ENCODE measurements around the gene BTRC. TPM values are rescaled to one million over a fixed set of nuclear protein-coding genes. Genes with fewer than 3 reads are reported as not detected.

BTRC gene
- total RNA-seq, 1 donor from 2014 or later = 35.5 TPM

DNA sequence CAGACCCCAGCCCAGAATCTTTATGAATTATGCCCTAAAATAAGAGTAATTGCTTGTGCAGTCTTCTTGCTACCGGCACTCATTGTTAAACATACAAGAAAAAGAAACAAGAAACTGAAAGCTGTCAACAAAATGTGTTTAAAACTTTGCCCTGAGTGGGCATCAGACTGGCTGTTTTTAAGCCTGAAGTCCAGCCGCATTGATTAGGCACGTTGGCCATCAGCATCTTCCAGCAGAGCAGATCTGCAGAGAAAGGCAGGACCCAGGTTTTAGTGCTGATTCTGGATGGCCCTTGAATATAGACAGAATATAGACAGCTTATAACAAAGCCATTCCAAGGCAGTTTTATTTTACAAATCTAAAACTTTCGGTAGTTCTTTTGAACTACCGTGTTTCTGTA is 131.2 kb downstream of the BTRC start:
- DNase-seq (ENCODE audit: low read depth, low spot score) = no peak
- TF ChIP-seq, protein P1, sequence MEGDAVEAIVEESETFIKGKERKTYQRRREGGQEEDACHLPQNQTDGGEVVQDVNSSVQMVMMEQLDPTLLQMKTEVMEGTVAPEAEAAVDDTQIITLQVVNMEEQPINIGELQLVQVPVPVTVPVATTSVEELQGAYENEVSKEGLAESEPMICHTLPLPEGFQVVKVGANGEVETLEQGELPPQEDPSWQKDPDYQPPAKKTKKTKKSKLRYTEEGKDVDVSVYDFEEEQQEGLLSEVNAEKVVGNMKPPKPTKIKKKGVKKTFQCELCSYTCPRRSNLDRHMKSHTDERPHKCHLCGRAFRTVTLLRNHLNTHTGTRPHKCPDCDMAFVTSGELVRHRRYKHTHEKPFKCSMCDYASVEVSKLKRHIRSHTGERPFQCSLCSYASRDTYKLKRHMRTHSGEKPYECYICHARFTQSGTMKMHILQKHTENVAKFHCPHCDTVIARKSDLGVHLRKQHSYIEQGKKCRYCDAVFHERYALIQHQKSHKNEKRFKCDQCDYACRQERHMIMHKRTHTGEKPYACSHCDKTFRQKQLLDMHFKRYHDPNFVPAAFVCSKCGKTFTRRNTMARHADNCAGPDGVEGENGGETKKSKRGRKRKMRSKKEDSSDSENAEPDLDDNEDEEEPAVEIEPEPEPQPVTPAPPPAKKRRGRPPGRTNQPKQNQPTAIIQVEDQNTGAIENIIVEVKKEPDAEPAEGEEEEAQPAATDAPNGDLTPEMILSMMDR (conservative IDR thresholded peaks at IDR 0.05) = no peak
- Mint-ChIP-seq H3K9me3 (no peaks in the 10 kb centered on the region), H3K4me1 (peaks cover 38% of the 10 kb centered on the region), H3K36me3 (ENCODE audit: low read depth) (peaks cover 2% of the 10 kb centered on the region), H3K4me3 (no peak overlapping the region), H3K27ac (ENCODE audit: unreplicated experiment) (no peak overlapping the region), H3K27me3 (ENCODE audit: low read depth) (peaks cover 38% of the 10 kb centered on the region)

DNA sequence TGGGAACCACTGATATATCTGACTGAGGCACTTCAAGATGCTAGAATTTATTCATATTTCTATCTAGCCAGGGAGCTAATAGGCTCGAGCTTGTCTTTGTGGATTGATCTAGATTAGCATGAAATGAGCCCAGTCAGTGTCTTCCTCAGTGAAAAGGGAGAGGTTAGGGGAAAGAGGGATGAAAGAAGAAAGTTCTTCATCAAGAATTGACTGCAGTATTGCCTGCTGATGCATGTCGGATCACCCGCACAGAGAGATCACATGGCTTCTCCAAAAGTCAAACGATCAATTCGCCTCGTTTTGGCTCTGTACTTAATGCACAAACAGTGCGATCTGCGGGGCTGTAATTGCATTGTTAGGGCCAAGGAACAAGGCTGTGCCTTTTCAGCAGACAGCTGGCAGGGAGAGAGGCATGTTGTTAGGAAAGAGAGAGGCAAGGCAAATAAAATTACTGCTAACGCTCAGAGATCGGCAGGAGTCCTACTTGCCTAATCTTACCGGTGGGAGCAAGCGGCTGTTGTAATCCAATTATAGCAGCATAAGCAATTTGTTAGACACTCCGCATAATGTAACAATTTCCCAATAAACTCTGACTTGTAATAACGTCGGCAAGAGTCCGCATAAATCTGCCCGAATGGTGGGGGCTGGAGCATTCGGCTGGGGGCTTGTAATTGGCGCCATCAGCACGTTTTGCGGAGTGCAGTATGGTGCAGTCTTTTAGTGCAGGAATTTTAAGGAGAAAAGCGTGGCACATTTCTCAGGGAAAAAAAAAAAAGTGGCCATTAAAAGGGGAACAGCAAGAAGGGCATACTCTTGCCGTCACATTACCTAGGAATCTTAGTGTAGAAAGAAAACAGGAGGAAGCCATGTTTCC is 132.0 kb downstream of the BTRC start:
- TF ChIP-seq, protein P1 (conservative IDR thresholded peaks at IDR 0.05) = no peak
- peaks cover 2% of the 10 kb centered on the region for H3K36me3 Mint-ChIP-seq (ENCODE audit: low read depth)
- H3K4me3 Mint-ChIP-seq = peak overlapping the region; percentile 86
- H3K4me1 Mint-ChIP-seq = peaks cover 38% of the 10 kb centered on the region
- H3K9me3 Mint-ChIP-seq = no peaks in the 10 kb centered on the region
- H3K27me3 Mint-ChIP-seq (ENCODE audit: low read depth) = peaks cover 38% of the 10 kb centered on the region
- H3K27ac Mint-ChIP-seq (ENCODE audit: unreplicated experiment) = peak overlapping the region; percentile 69
- DNase-seq (ENCODE audit: low read depth, low spot score) = no peak

DNA sequence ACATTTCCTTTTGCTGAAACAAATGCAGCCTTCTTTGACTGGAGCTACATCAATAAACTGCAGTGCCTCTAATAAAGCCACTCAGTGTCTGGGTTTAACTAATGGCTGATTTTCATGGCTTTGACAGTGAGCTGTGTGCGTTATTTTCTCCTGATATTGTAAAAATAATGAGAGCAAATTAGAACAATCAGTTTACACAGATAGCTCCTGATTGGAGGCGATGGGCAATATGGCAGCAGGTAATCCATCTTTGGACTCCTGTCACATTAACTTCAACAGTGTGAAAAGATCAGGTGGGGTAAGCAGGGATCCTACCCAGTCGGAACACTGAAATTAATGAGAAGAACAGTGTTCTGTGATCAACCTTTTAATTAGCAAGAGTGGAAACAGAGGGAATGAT is 133.4 kb downstream of the BTRC start:
- no peak for DNase-seq (ENCODE audit: low read depth, low spot score)
- H3K36me3 Mint-ChIP-seq (ENCODE audit: low read depth) = peaks cover 2% of the 10 kb centered on the region
- no peaks in the 10 kb centered on the region for H3K9me3 Mint-ChIP-seq
- no peak overlapping the region for H3K27ac Mint-ChIP-seq (ENCODE audit: unreplicated experiment)
- TF ChIP-seq, protein P1 (conservative IDR thresholded peaks at IDR 0.05) = no peak
- peaks cover 38% of the 10 kb centered on the region for H3K27me3 Mint-ChIP-seq (ENCODE audit: low read depth)
- H3K4me1 Mint-ChIP-seq = peaks cover 38% of the 10 kb centered on the region
- H3K4me3 Mint-ChIP-seq = no peak overlapping the region

DNA sequence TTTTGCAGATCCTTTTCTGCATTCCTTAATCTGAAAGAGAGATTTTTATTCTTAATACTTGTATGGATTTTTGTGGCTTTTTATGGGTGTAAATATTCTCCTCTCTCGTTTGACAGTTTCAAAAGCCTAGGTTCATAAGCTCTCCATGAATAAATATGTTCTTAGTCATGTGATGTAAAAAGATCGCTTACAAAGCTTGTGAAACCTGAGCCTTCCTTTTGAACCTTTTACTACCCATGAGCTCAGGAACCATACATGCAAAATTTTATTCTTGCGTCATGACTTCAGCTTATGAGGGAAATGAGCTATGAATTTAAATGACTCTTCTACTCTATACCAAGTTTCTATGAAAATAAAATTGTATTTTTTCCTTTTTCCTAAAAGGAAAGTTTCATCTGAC is 135.4 kb downstream of the BTRC start:
- H3K27me3 Mint-ChIP-seq (ENCODE audit: low read depth) = peaks cover 37% of the 10 kb centered on the region
- H3K36me3 Mint-ChIP-seq (ENCODE audit: low read depth) = no peaks in the 10 kb centered on the region
- no peak for DNase-seq (ENCODE audit: low read depth, low spot score)
- no peak overlapping the region for H3K27ac Mint-ChIP-seq (ENCODE audit: unreplicated experiment)
- peaks cover 40% of the 10 kb centered on the region for H3K4me1 Mint-ChIP-seq
- no peak overlapping the region for H3K4me3 Mint-ChIP-seq
- TF ChIP-seq, protein P1 (conservative IDR thresholded peaks at IDR 0.05) = no peak
- no peaks in the 10 kb centered on the region for H3K9me3 Mint-ChIP-seq

DNA sequence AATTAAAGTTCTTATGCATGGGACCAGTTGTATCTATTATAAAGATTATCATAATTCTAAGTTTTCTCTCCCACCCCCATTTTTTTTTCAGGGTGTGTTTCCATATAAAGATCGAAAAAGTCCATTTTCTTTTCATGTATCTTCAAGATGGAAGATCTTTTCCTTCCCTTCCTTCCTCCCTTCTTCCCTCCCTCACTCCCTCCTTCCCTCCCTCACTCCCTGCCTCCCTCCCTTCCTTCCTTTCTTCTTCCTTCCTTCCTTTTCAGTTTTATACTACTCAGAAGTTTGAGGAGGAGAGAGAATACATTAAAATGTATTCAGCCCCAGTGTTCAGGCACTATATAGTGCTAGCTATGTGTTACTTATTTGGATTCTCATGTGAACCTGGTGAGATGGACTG is 136.1 kb downstream of the BTRC start:
- Mint-ChIP-seq H3K27ac (ENCODE audit: unreplicated experiment) (no peak overlapping the region), H3K27me3 (ENCODE audit: low read depth) (peaks cover 30% of the 10 kb centered on the region), H3K36me3 (ENCODE audit: low read depth) (no peaks in the 10 kb centered on the region), H3K9me3 (no peaks in the 10 kb centered on the region), H3K4me1 (peaks cover 34% of the 10 kb centered on the region), H3K4me3 (no peak overlapping the region)
- TF ChIP-seq, protein P1 (conservative IDR thresholded peaks at IDR 0.05) = no peak
- DNase-seq (ENCODE audit: low read depth, low spot score) = no peak

Measured in neural crest cell (in vitro differentiated cells).